Suppressor macrophage (primary cell): Measurements from ENCODE around the gene FARS2.

Experiments
- DNase-seq, 4 experiments: peaks; one replicate each; pipeline ENCODE4 v3.0.0-alpha.2; 2020 to 2022

FARS2 gene

GRCh38 chr6:5287205-5287965 lies 26.1 kb downstream of the FARS2 start:
- DNase-seq, result peak; percentile 23 to 54 (median 46)

- no peak for DNase-seq
These were observed 26.6 kb downstream of the FARS2 start for GRCh38 chr6:5287966-5288297.

GRCh38 chr6:5290097-5290496 lies 28.8 kb downstream of the FARS2 start:
- no peak for DNase-seq

GRCh38 chr6:5290500-5290899 lies 29.2 kb downstream of the FARS2 start:
- no peak for DNase-seq

- DNase-seq, result no peak
These were observed 30.8 kb downstream of the FARS2 start for GRCh38 chr6:5292154-5292553.

- DNase-seq, result no peak
These were observed 32.4 kb downstream of the FARS2 start for GRCh38 chr6:5293692-5294091.

- DNase-seq, result peak; percentile 69 to 83 (median 74)
These were observed 33.3 kb downstream of the FARS2 start for GRCh38 chr6:5294392-5295211.

GRCh38 chr6:5295623-5296022 lies 34.3 kb downstream of the FARS2 start:
- DNase-seq, result no peak

GRCh38 chr6:5300206-5300764 lies 39.0 kb downstream of the FARS2 start:
- DNase-seq, result peak in 3 of 4 experiments; percentile 5 to 35 (median 31)

GRCh38 chr6:5302220-5302946 lies 41.1 kb downstream of the FARS2 start:
- DNase-seq, result no peak

GRCh38 chr6:5302995-5303622 lies 41.8 kb downstream of the FARS2 start:
- peak in 3 of 4 experiments; percentile 7 to 42 (median 25) for DNase-seq

GRCh38 chr6:5303682-5304081 lies 42.4 kb downstream of the FARS2 start:
- DNase-seq, result no peak

- DNase-seq, result no peak
These were observed 44.8 kb downstream of the FARS2 start for GRCh38 chr6:5305968-5306626.

- no peak for DNase-seq
These were observed 45.7 kb downstream of the FARS2 start for GRCh38 chr6:5307058-5307457.

GRCh38 chr6:5308066-5308465 lies 46.8 kb downstream of the FARS2 start:
- DNase-seq, result no peak

GRCh38 chr6:5314191-5314865 lies 53.0 kb downstream of the FARS2 start:
- DNase-seq, result no peak

GRCh38 chr6:5315881-5316280 lies 54.6 kb downstream of the FARS2 start:
- DNase-seq, result no peak

- no peak for DNase-seq
These were observed 55.6 kb downstream of the FARS2 start for GRCh38 chr6:5316951-5317350.

- DNase-seq, result no peak
These were observed 57.4 kb downstream of the FARS2 start for GRCh38 chr6:5318617-5319272.

- DNase-seq, result no peak
These were observed 62.7 kb downstream of the FARS2 start for GRCh38 chr6:5323979-5324378.

- no peak for DNase-seq
These were observed 63.9 kb downstream of the FARS2 start for GRCh38 chr6:5325173-5325572.
